ENCODE results near the gene TMEM43. TPM values are rescaled to one million over a fixed set of nuclear protein-coding genes. Genes with fewer than 3 reads are reported as not detected.

TMEM43 gene
- total RNA-seq, 1 donor from 2014 or later, result 79.2 TPM

- Histone ChIP-seq H3K9ac (ENCODE audit: low read length) (no peak overlapping the region), H3K4me3 (ENCODE audit: insufficient read depth, low read depth, low read length) (no peak overlapping the region), H4K20me1 (ENCODE audit: insufficient read depth, low read length) (peaks cover 58% of the 10 kb centered on the region), H3K4me2 (ENCODE audit: low read length) (no peak overlapping the region), H2AFZ (ENCODE audit: low read depth, low read length) (no peak overlapping the region), H3K27me3 (ENCODE audit: insufficient read depth, low read length) (no peaks in the 10 kb centered on the region), H3K4me1 (ENCODE audit: insufficient read depth, low read length) (peaks cover 8% of the 10 kb centered on the region), H3K9me3 (ENCODE audit: insufficient read depth, low read depth, low read length) (no peaks in the 10 kb centered on the region), H3K27ac (ENCODE audit: low read depth, low read length) (no peak overlapping the region), H3K79me2 (ENCODE audit: insufficient read depth, low read length) (peaks cover 38% of the 10 kb centered on the region), H3K36me3 (ENCODE audit: insufficient read depth, low read length) (peaks cover 57% of the 10 kb centered on the region)
- Mint-ChIP-seq H3K27me3 (ENCODE audit: low read depth, unreplicated experiment) (no peaks in the 10 kb centered on the region), H3K4me3 (ENCODE audit: unreplicated experiment) (no peak overlapping the region), H3K27ac (ENCODE audit: unreplicated experiment) (no peak overlapping the region), H3K9me3 (ENCODE audit: unreplicated experiment) (no peaks in the 10 kb centered on the region), H3K36me3 (ENCODE audit: low read depth, unreplicated experiment) (peaks cover 49% of the 10 kb centered on the region), H3K4me1 (ENCODE audit: low read depth, unreplicated experiment) (peaks cover 11% of the 10 kb centered on the region)
- DNase-seq (ENCODE audit: low read depth), result no peak
- FAIRE-seq, result no peak
- TF ChIP-seq CTCF (IDR thresholded peaks at IDR 0.05; ENCODE audit: insufficient read depth, low read depth, low read length), result no peak
Observed at GRCh38 chr3:14131134-14131533, 6.3 kb downstream of the TMEM43 start.

GRCh38 chr3:14132120-14132519 lies 7.3 kb downstream of the TMEM43 start:
- no peaks in the 10 kb centered on the region for H3K9me3 Mint-ChIP-seq (ENCODE audit: unreplicated experiment)

GRCh38 chr3:14132689-14133088 lies 7.8 kb downstream of the TMEM43 start:
- no peaks in the 10 kb centered on the region for H3K27me3 Mint-ChIP-seq (ENCODE audit: low read depth, unreplicated experiment)
- Histone ChIP-seq H3K4me1 (ENCODE audit: insufficient read depth, low read length) (no peaks in the 10 kb centered on the region), H3K9me3 (ENCODE audit: insufficient read depth, low read depth, low read length) (no peaks in the 10 kb centered on the region), H2AFZ (ENCODE audit: low read depth, low read length) (no peak overlapping the region), H4K20me1 (ENCODE audit: insufficient read depth, low read length) (peaks cover 43% of the 10 kb centered on the region), H3K4me3 (ENCODE audit: insufficient read depth, low read depth, low read length) (no peak overlapping the region), H3K27me3 (ENCODE audit: insufficient read depth, low read length) (no peaks in the 10 kb centered on the region), H3K9ac (ENCODE audit: low read length) (no peak overlapping the region), H3K79me2 (ENCODE audit: insufficient read depth, low read length) (peaks cover 23% of the 10 kb centered on the region), H3K4me2 (ENCODE audit: low read length) (no peak overlapping the region), H3K27ac (ENCODE audit: low read depth, low read length) (no peak overlapping the region), H3K36me3 (ENCODE audit: insufficient read depth, low read length) (peaks cover 63% of the 10 kb centered on the region)
- H3K36me3 Mint-ChIP-seq (ENCODE audit: low read depth, unreplicated experiment), result peaks cover 52% of the 10 kb centered on the region
- TF ChIP-seq CTCF (IDR thresholded peaks at IDR 0.05; ENCODE audit: insufficient read depth, low read depth, low read length) (no peak), EZH2 (IDR thresholded peaks at IDR 0.05; ENCODE audit: insufficient read depth, low read length) (no peak)
- no peak overlapping the region for H3K4me3 Mint-ChIP-seq (ENCODE audit: unreplicated experiment)
- no peak for FAIRE-seq
- no peaks in the 10 kb centered on the region for H3K9me3 Mint-ChIP-seq (ENCODE audit: unreplicated experiment)
- peaks cover 2% of the 10 kb centered on the region for H3K4me1 Mint-ChIP-seq (ENCODE audit: low read depth, unreplicated experiment)
- no peak for DNase-seq (ENCODE audit: low read depth)
- H3K27ac Mint-ChIP-seq (ENCODE audit: unreplicated experiment), result no peak overlapping the region

More at GRCh38 chr3:14132120-14132519, 7.3 kb downstream of the TMEM43 start:
- Histone ChIP-seq H3K4me2 (ENCODE audit: low read length) (no peak overlapping the region), H3K4me1 (ENCODE audit: insufficient read depth, low read length) (no peaks in the 10 kb centered on the region), H2AFZ (ENCODE audit: low read depth, low read length) (no peak overlapping the region), H4K20me1 (ENCODE audit: insufficient read depth, low read length) (peaks cover 49% of the 10 kb centered on the region), H3K9me3 (ENCODE audit: insufficient read depth, low read depth, low read length) (no peaks in the 10 kb centered on the region), H3K79me2 (ENCODE audit: insufficient read depth, low read length) (peaks cover 28% of the 10 kb centered on the region), H3K36me3 (ENCODE audit: insufficient read depth, low read length) (peaks cover 61% of the 10 kb centered on the region), H3K27ac (ENCODE audit: low read depth, low read length) (no peak overlapping the region), H3K4me3 (ENCODE audit: insufficient read depth, low read depth, low read length) (no peak overlapping the region), H3K9ac (ENCODE audit: low read length) (no peak overlapping the region), H3K27me3 (ENCODE audit: insufficient read depth, low read length) (no peaks in the 10 kb centered on the region)
- no peak overlapping the region for H3K4me3 Mint-ChIP-seq (ENCODE audit: unreplicated experiment)
- H3K27ac Mint-ChIP-seq (ENCODE audit: unreplicated experiment), result no peak overlapping the region
- peaks cover 52% of the 10 kb centered on the region for H3K36me3 Mint-ChIP-seq (ENCODE audit: low read depth, unreplicated experiment)
- no peak for DNase-seq (ENCODE audit: low read depth)
- TF ChIP-seq EZH2 (IDR thresholded peaks at IDR 0.05; ENCODE audit: insufficient read depth, low read length), result no peak
- no peak for TF ChIP-seq CTCF (IDR thresholded peaks at IDR 0.05; ENCODE audit: insufficient read depth, low read depth, low read length)
- peaks cover 6% of the 10 kb centered on the region for H3K4me1 Mint-ChIP-seq (ENCODE audit: low read depth, unreplicated experiment)
- no peak for FAIRE-seq
- no peaks in the 10 kb centered on the region for H3K27me3 Mint-ChIP-seq (ENCODE audit: low read depth, unreplicated experiment)

All from astrocyte (in vitro differentiated cells and primary cell).